Peyer's patch (tissue), 4 donors: ENCODE results near the gene GIPC2. TPM values are rescaled to one million over a fixed set of nuclear protein-coding genes. Genes with fewer than 3 reads are reported as not detected.

Experiments
- DNase-seq, 3 donors: peaks; one replicate each; pipeline ENCODE4 v3.0.0-alpha.2; 2017 to 2019
- H3K27ac ChIP-seq, 4 donors: fragments of 200-600 bp; sonication (generic); one replicate each; pipeline ENCODE4 v1.5.1; 2016 to 2019
- H3K27me3 ChIP-seq, 2 donors: fragments of 200-600 bp; sonication (generic); one replicate each; pipeline ENCODE4 v1.5.1; 2019
- H3K36me3 ChIP-seq, 3 donors: fragments of 200-600 bp; sonication (generic); one replicate each; pipeline ENCODE4 v1.5.1; 2016 to 2019
- H3K4me1 ChIP-seq, 4 donors: fragments of 200-600 bp; sonication (generic); one replicate each; pipeline ENCODE4 v1.5.1; 2016 to 2019
- H3K4me3 ChIP-seq, 4 donors: fragments of 200-600 bp; sonication (generic); 1 replicate in 3 of 4; 2 replicates in 1 of 4; pipeline ENCODE4 v1.5.1; 2016 to 2019; ENCODE audit warnings: mild to moderate bottlenecking in 1 of 4
- H3K9me3 ChIP-seq, 4 donors: fragments of 200-600 bp; sonication (generic); one replicate each; pipeline ENCODE4 v1.5.1; 2016 to 2019; ENCODE audit warnings: mild to moderate bottlenecking in 1 of 4
- POLR2A ChIP-seq, 2 donors: fragments of 450-650 bp; IDR thresholded peaks; one replicate each; pipeline ENCODE4 v1.5.1; 2017; ENCODE audit warnings: antibody characterized with exemption in 2 of 2, mild to moderate bottlenecking in 2 of 2, moderate library complexity in 2 of 2
- total RNA-seq, 4 donors: library from RNA; depleted of rRNA; stranded (reverse); fragments of >200 nt; gene quantifications; one replicate each; pipeline ENCODE4 v1.1.0, GENCODE V29; 2016
- TF ChIP-seq, protein P1 (sequence below), 6 experiments: fragments of 450-650 bp in 4 of 6; fragments of 200-600 bp in 2 of 6; sonication (generic) in 1 of 6; IDR thresholded peaks; one replicate each; pipeline ENCODE4 v1.5.1; 2017 to 2019; ENCODE audit warnings: antibody characterized with exemption in 6 of 6, mild to moderate bottlenecking in 3 of 6, moderate library complexity in 1 of 6

Gene GIPC2
- total RNA-seq, 4 donors from 2014 or later, result 21.5 to 103 (median 52.2) TPM

DNA sequence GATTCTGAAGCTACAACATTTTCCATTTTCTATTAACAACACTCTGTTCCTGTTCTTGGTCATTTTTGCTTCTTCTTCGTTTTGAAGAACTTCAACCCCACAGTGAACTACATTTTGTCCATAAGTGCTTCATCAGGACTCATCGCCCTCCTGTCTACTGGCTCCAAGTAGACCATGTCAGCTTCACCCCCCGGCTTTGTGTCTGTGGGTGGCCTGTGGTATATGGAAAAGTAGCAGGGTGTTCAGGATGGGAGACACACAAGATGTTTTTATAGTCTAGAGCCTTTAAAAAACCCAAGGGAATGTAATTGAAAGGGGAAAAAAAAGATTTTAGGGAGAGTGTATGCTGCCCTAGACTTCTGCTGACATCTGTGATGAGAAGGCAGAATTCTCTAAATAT, 46.1 kb downstream of the GIPC2 start:
- Histone ChIP-seq H3K36me3 (no peaks in the 10 kb centered on the region), H3K27me3 (no peaks in the 10 kb centered on the region), H3K9me3 (peaks cover 0 to 8% (median 0%) of the 10 kb centered on the region in 4 donors), H3K4me1 (no peaks in the 10 kb centered on the region), H3K27ac (no peak overlapping the region), H3K4me3 (no peak overlapping the region)
- TF ChIP-seq, protein P1, sequence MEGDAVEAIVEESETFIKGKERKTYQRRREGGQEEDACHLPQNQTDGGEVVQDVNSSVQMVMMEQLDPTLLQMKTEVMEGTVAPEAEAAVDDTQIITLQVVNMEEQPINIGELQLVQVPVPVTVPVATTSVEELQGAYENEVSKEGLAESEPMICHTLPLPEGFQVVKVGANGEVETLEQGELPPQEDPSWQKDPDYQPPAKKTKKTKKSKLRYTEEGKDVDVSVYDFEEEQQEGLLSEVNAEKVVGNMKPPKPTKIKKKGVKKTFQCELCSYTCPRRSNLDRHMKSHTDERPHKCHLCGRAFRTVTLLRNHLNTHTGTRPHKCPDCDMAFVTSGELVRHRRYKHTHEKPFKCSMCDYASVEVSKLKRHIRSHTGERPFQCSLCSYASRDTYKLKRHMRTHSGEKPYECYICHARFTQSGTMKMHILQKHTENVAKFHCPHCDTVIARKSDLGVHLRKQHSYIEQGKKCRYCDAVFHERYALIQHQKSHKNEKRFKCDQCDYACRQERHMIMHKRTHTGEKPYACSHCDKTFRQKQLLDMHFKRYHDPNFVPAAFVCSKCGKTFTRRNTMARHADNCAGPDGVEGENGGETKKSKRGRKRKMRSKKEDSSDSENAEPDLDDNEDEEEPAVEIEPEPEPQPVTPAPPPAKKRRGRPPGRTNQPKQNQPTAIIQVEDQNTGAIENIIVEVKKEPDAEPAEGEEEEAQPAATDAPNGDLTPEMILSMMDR (IDR thresholded peaks at IDR 0.05), result no peak
- TF ChIP-seq POLR2A (IDR thresholded peaks at IDR 0.05), result no peak
- DNase-seq, result no peak

DNA sequence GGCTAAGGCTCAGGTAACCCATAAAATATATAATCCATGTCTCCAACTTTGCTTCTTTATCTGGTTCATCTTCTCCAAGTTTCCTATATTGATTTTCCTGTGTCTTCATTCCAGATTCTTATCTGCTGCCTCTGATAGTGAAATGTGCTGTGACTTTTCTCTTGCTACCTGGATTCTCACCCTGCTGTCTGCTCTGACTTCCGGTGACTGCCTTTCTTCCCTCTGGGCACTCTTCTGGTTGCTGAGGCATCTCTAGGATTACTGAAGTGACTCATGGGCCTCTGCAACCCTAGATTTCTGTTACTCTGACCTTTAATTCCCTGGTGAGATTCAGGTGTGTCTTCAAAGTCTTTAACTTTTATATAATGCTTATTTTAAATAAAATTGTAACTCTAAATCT, 46.9 kb downstream of the GIPC2 start:
- Histone ChIP-seq H3K27ac (no peak overlapping the region), H3K4me1 (no peaks in the 10 kb centered on the region), H3K27me3 (no peaks in the 10 kb centered on the region), H3K4me3 (no peak overlapping the region), H3K9me3 (peaks cover 0 to under 1% (median 0%) of the 10 kb centered on the region in 4 donors), H3K36me3 (no peaks in the 10 kb centered on the region)
- DNase-seq, result no peak
- TF ChIP-seq, protein P1 (IDR thresholded peaks at IDR 0.05), result no peak
- no peak for TF ChIP-seq POLR2A (IDR thresholded peaks at IDR 0.05)

DNA sequence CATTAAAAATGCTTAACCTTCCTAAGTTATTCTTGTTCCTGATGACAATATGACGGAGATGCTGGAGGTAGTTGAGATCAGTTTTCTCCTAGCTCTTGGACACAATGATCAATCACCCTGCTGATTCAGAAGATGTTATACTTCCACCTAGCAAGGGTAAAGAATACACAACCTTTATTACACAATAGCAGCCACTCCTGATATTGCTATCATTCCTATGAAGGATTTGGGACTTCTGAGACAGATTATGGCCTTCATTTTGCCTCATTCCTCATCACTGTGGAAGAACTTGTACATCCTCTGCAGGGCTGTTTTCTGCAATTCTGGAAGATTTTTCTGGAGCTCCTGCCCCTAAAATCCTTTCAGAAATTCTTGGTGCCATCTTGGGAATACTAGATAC, 47.8 kb downstream of the GIPC2 start:
- no peaks in the 10 kb centered on the region for H3K9me3 ChIP-seq
- TF ChIP-seq POLR2A (IDR thresholded peaks at IDR 0.05), result no peak
- TF ChIP-seq, protein P1 (IDR thresholded peaks at IDR 0.05), result no peak
- H3K27me3 ChIP-seq, result no peaks in the 10 kb centered on the region
- H3K27ac ChIP-seq, result no peak overlapping the region
- H3K4me3 ChIP-seq, result no peak overlapping the region
- no peak for DNase-seq
- no peaks in the 10 kb centered on the region for H3K4me1 ChIP-seq
- no peaks in the 10 kb centered on the region for H3K36me3 ChIP-seq

DNA sequence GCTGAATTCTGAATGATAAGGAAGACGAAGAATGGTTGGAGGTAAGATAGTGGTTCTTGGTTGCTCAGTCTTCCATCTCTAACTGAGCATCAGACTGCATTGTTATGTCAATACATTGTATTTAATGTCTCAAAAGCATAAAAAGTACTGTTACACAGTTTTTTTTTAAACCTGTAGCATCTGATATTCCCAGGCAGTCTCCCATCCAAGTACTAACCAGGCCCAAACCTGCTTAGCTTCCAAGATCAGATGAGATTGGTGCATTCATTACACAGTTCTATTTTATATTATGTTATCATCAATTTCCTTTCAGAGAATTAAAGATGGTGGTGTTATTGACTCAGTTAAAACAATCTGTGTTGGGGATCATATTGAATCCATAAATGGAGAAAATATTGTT, 48.9 kb downstream of the GIPC2 start:
- Histone ChIP-seq H3K9me3 (no peaks in the 10 kb centered on the region), H3K36me3 (no peaks in the 10 kb centered on the region), H3K27me3 (no peaks in the 10 kb centered on the region), H3K4me3 (no peak overlapping the region), H3K4me1 (no peaks in the 10 kb centered on the region), H3K27ac (no peak overlapping the region)
- TF ChIP-seq, protein P1 (IDR thresholded peaks at IDR 0.05), result no peak
- no peak for TF ChIP-seq POLR2A (IDR thresholded peaks at IDR 0.05)
- DNase-seq, result no peak

DNA sequence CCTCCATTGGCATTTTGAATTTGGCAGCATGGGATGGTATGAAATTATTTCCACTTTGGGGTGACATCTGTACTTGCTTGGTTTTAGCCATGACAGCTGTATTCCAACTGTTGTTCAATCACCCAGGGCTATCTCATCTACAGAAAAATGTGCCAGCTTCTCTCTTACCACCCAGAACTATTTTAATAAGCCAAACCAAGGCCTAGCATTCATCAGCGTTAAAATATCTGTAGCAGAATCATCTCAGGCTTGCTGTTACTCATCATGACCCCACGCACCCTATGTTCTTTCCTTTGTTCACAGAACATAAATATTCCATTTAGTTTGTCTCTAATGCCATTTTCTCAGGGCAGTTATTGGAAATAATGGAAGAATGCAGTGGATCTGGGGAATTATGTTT, 49.8 kb downstream of the GIPC2 start:
- no peak for TF ChIP-seq POLR2A (IDR thresholded peaks at IDR 0.05)
- TF ChIP-seq, protein P1 (IDR thresholded peaks at IDR 0.05), result no peak
- H3K27ac ChIP-seq, result no peak overlapping the region

DNA sequence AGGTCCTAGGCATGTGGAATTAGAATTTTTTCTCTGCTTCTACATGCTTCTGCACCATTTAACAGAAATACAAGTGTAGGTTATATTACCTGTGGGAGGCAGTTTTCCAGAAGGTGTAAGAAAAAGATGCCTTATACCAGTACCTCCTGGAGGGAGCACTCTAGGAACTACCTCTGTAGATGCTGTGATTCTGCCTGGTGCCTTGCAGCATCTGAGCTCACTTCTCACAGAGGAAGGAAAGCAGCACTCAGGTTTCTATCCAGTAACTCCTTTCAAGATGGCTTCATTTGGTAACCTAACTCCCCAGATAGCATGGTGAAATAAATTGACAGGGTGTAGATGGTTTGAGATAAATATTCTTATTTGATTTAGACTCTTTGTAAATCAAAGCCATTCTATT, 50.3 kb downstream of the GIPC2 start:
- no peaks in the 10 kb centered on the region for H3K36me3 ChIP-seq
- H3K4me1 ChIP-seq, result no peaks in the 10 kb centered on the region
- no peak overlapping the region for H3K4me3 ChIP-seq
- no peaks in the 10 kb centered on the region for H3K27me3 ChIP-seq
- no peak for DNase-seq
- no peak for TF ChIP-seq POLR2A (IDR thresholded peaks at IDR 0.05)
- TF ChIP-seq, protein P1 (IDR thresholded peaks at IDR 0.05), result no peak
- no peaks in the 10 kb centered on the region for H3K9me3 ChIP-seq
- no peak overlapping the region for H3K27ac ChIP-seq

More for the DNA sequence above, 49.8 kb downstream of the GIPC2 start:
- H3K4me1 ChIP-seq, result no peaks in the 10 kb centered on the region
- DNase-seq, result no peak
- no peak overlapping the region for H3K4me3 ChIP-seq
- H3K36me3 ChIP-seq, result no peaks in the 10 kb centered on the region
- H3K27me3 ChIP-seq, result no peaks in the 10 kb centered on the region
- H3K9me3 ChIP-seq, result no peaks in the 10 kb centered on the region
